Activated B cell treated with CpG ODN at 0.5 μM for 24 hours (primary cell): ENCODE results near the gene BAZ1B. TPM values are rescaled to one million over a fixed set of nuclear protein-coding genes. Genes with fewer than 3 reads are reported as not detected.

Source experiments
- ATAC-seq: fragments of 200-7000 bp; cut with Tn5 transposase; one replicate; pipeline ENCODE4 v1.10.0; 2021; ENCODE audit warnings: low read depth, mild to moderate bottlenecking, moderate library complexity
- CTCF ChIA-PET: fragments of 350-600 bp; sonication (Branson Sonifier 250); formaldehyde crosslinking; loops from one replicate; lab custom pipeline; 2021; ENCODE audit warnings: antibody characterized with exemption; lab: Charles Lee
- POLR2A ChIA-PET: fragments of 350-600 bp; sonication (Branson Sonifier 250); formaldehyde crosslinking; loops from one replicate; lab custom pipeline; 2021; ENCODE audit warnings: antibody characterized with exemption; lab: Charles Lee
- DNase-seq: peaks from one replicate; pipeline ENCODE4 v3.0.0; 2022
- H3K27ac Mint-ChIP-seq: one replicate; pipeline ENCODE4 v1.8.0; 2020; ENCODE audit warnings: mixed read lengths
- H3K27me3 Mint-ChIP-seq: one replicate; pipeline ENCODE4 v1.8.0; 2021; ENCODE audit warnings: mixed read lengths
- H3K36me3 Mint-ChIP-seq: one replicate; pipeline ENCODE4 v1.8.0; 2021; ENCODE audit warnings: low read depth, mixed read lengths
- H3K4me1 Mint-ChIP-seq: one replicate; pipeline ENCODE4 v1.8.0; 2021; ENCODE audit warnings: mixed read lengths
- H3K4me3 Mint-ChIP-seq: one replicate; pipeline ENCODE4 v1.8.0; 2020; ENCODE audit warnings: mild to moderate bottlenecking, mixed read lengths
- H3K9me3 Mint-ChIP-seq: one replicate; pipeline ENCODE4 v1.8.0; 2020; ENCODE audit warnings: mixed read lengths
- CTCF ChIP-seq: fragments of 200-600 bp; IDR thresholded peaks from one replicate; pipeline ENCODE4 v1.8.0; 2022; ENCODE audit warnings: antibody characterized with exemption, mild to moderate bottlenecking
- intact Hi-C: fragments of 100-400 bp; cut with micrococcal nuclease; formaldehyde crosslinking; loops from one replicate; pipeline ENCODE4 v1.15.1; 2024
- total RNA-seq: library from RNA; stranded (reverse); gene quantifications from 2 replicates; pipeline ENCODE4 v1.2.3, GENCODE V29; 2022

The BAZ1B gene
- total RNA-seq, 1 donor from 2014 or later, result 59.1 TPM

- intact Hi-C loops, result no loop called here
- DNase-seq (no peak), ATAC-seq (no peak)
- no peaks in the 10 kb centered on the region for H3K9me3 Mint-ChIP-seq
- H3K27me3 Mint-ChIP-seq, result no peaks in the 10 kb centered on the region
- H3K4me3 Mint-ChIP-seq, result no peak overlapping the region
- peaks cover 17% of the 10 kb centered on the region for H3K4me1 Mint-ChIP-seq
- no peak for TF ChIP-seq CTCF
- ChIA-PET POLR2A (interaction anchor here (1.3 kb wide), 1 partner anchor 10 kb away, joined by 5 read pairs; the partner anchor contains the start of gene BAZ1B), CTCF (no interaction called here)
- H3K27ac Mint-ChIP-seq, result no peak overlapping the region
- peaks cover 62% of the 10 kb centered on the region for H3K36me3 Mint-ChIP-seq
These were observed 9.9 kb downstream of the BAZ1B start for GRCh38 chr7:73512018-73512780.

- H3K36me3 Mint-ChIP-seq, result peaks cover 66% of the 10 kb centered on the region
- H3K27ac Mint-ChIP-seq, result no peak overlapping the region
- ATAC-seq (no peak), DNase-seq (no peak)
- no peak for TF ChIP-seq CTCF
- H3K4me3 Mint-ChIP-seq, result no peak overlapping the region
- CTCF ChIA-PET, result no interaction called here
- POLR2A ChIA-PET, result no interaction called here
- H3K9me3 Mint-ChIP-seq, result no peaks in the 10 kb centered on the region
- no peaks in the 10 kb centered on the region for H3K27me3 Mint-ChIP-seq
- H3K4me1 Mint-ChIP-seq, result peaks cover 8% of the 10 kb centered on the region
- intact Hi-C loops, result no loop called here
These were observed 12.6 kb downstream of the BAZ1B start for GRCh38 chr7:73509463-73509862.

GRCh38 chr7:73507556-73507955 is 14.5 kb downstream of the BAZ1B start:
- CTCF ChIA-PET, result no interaction called here
- H3K4me1 Mint-ChIP-seq, result no peaks in the 10 kb centered on the region
- TF ChIP-seq CTCF, result no peak
- DNase-seq, result no peak
- ATAC-seq, result no peak
- H3K36me3 Mint-ChIP-seq, result peaks cover 71% of the 10 kb centered on the region
- H3K27ac Mint-ChIP-seq, result no peak overlapping the region
- H3K4me3 Mint-ChIP-seq, result no peak overlapping the region
- H3K27me3 Mint-ChIP-seq, result no peaks in the 10 kb centered on the region
- H3K9me3 Mint-ChIP-seq, result no peaks in the 10 kb centered on the region
- POLR2A ChIA-PET, result interaction anchor here (1.6 kb wide), 1 partner anchor 13 kb away, joined by 4 read pairs; no protein-coding TSS in a partner anchor
- intact Hi-C loops, result no loop called here

- ChIA-PET POLR2A (no interaction called here), CTCF (no interaction called here)
- DNase-seq (no peak), ATAC-seq (no peak)
- Mint-ChIP-seq H3K4me3 (no peak overlapping the region), H3K36me3 (peaks cover 78% of the 10 kb centered on the region), H3K9me3 (no peaks in the 10 kb centered on the region), H3K27ac (no peak overlapping the region), H3K27me3 (no peaks in the 10 kb centered on the region), H3K4me1 (no peaks in the 10 kb centered on the region)
- intact Hi-C loops, result no loop called here
- TF ChIP-seq CTCF, result no peak
These were observed 17.2 kb downstream of the BAZ1B start for GRCh38 chr7:73504920-73505319.

GRCh38 chr7:73504017-73504416 is 18.1 kb downstream of the BAZ1B start:
- Mint-ChIP-seq H3K4me3 (no peak overlapping the region), H3K9me3 (no peaks in the 10 kb centered on the region), H3K27me3 (no peaks in the 10 kb centered on the region), H3K27ac (no peak overlapping the region), H3K4me1 (no peaks in the 10 kb centered on the region), H3K36me3 (peaks cover 81% of the 10 kb centered on the region)
- TF ChIP-seq CTCF, result no peak
- POLR2A ChIA-PET, result no interaction called here
- CTCF ChIA-PET, result no interaction called here
- intact Hi-C loops, result no loop called here
- DNase-seq (no peak), ATAC-seq (no peak)
